HCT116 (cell line): ENCODE results near the gene LDHA. TPM values are rescaled to one million over a fixed set of nuclear protein-coding genes. Genes with fewer than 3 reads are reported as not detected.

Source experiments
- ATAC-seq: fragments of 200-7000 bp; cut with Tn5 transposase; 2 replicates; pipeline ENCODE4 v1.9.1; 2020; ENCODE audit warnings: mild to moderate bottlenecking, moderate library complexity
- BruUV-seq: library from RNA; stranded (reverse); fragments of 400-500 nt; replicated peaks from 2 replicates; lab custom pipeline; 2021; lab: Mats Ljungman, UMichigan
- CTCF ChIA-PET: fragments of 300-600 bp; sonication (Branson Sonifier 250); formaldehyde crosslinking; loops from one replicate; lab custom pipeline; 2021; ENCODE audit warnings: antibody characterized with exemption; lab: Charles Lee
- POLR2A ChIA-PET: fragments of 300-600, 350-600 bp; sonication (Branson Sonifier 250); formaldehyde crosslinking; loops from one replicate; lab custom pipeline; 2021; ENCODE audit warnings: antibody characterized with exemption; lab: Charles Lee
- RAD21 ChIA-PET, 2 experiments: fragments of 300-600 bp; sonication (Branson Sonifier 250); formaldehyde crosslinking; loops; one replicate each; lab custom pipeline; 2023; ENCODE audit warnings: low total read pairs in 2 of 2; ENCODE audit not compliant: uncharacterized antibody in 2 of 2, unreplicated experiment in 2 of 2, low non-redundant PET in 1 of 2; lab: Charles Lee
- DNase-seq: peaks from one replicate; pipeline ENCODE4 v3.0.0-alpha.2; 2010; ENCODE audit warnings: low read depth, low spot score
- H2AFZ ChIP-seq: fragments of 200-600 bp; shearing (Covaris generic), sonication (generic); 2 replicates; pipeline ENCODE4 v1.6.1; 2017; ENCODE audit warnings: low read depth, mixed run types, mixed read lengths, antibody characterized with exemption, low read length; ENCODE audit not compliant: poor library complexity, severe bottlenecking
- H3K27ac ChIP-seq: 2 replicates; pipeline ENCODE4 v1.5.1; 2012; ENCODE audit warnings: low read depth, low read length
- H3K27me3 ChIP-seq: fragments of 200-600 bp; sonication (generic); 2 replicates; pipeline ENCODE4 v1.6.1; 2016; ENCODE audit warnings: mixed run types, low read length, mixed read lengths; ENCODE audit not compliant: insufficient read depth
- H3K36me3 ChIP-seq, 2 experiments: fragments of 200-500 bp in 1 of 2; fragments of 200-600 bp in 1 of 2; sonication (Bioruptor generic) in 1 of 2; sonication (generic) in 1 of 2; 2 replicates each; pipeline versions ENCODE4 v1.5.1 to v1.6.1; 2014 to 2016; ENCODE audit warnings: low read length in 2 of 2, inconsistent platforms in 1 of 2, mixed read lengths in 1 of 2, mixed run types in 1 of 2; ENCODE audit not compliant: insufficient read depth in 2 of 2, control insufficient read depth in 1 of 2
- H3K4me1 ChIP-seq, 2 experiments: fragments of 200-600 bp in 1 of 2; sonication (generic) in 1 of 2; 2 replicates each; pipeline versions ENCODE4 v1.5.1 to v1.6.1; 2012 to 2017; ENCODE audit warnings: low read length in 2 of 2, inconsistent platforms in 1 of 2, mild to moderate bottlenecking in 1 of 2, mixed read lengths in 1 of 2, mixed run types in 1 of 2, moderate library complexity in 1 of 2; ENCODE audit not compliant: insufficient read depth in 2 of 2, control insufficient read depth in 1 of 2
- H3K4me2 ChIP-seq: fragments of 200-600 bp; sonication (generic); 2 replicates; pipeline ENCODE4 v1.6.1; 2017; ENCODE audit warnings: mixed run types, low read length, mixed read lengths
- H3K4me3 ChIP-seq, 2 experiments: fragments of 200-600 bp in 1 of 2; sonication (generic) in 1 of 2; replicated peaks in 1 of 2; 2 replicates each; pipeline ENCODE4 v1.5.1; 2011 to 2016; ENCODE audit warnings: low read length in 2 of 2, control low read depth in 1 of 2, low read depth in 1 of 2, mild to moderate bottlenecking in 1 of 2, mixed read lengths in 1 of 2, mixed run types in 1 of 2
- H3K79me2 ChIP-seq: fragments of 200-600 bp; sonication (generic); 2 replicates; pipeline ENCODE4 v1.6.1; 2017; ENCODE audit warnings: mild to moderate bottlenecking, mixed run types, low read length, moderate library complexity, mixed read lengths; ENCODE audit not compliant: insufficient read depth
- H3K9ac ChIP-seq: fragments of 200-600 bp; sonication (generic); 2 replicates; pipeline ENCODE4 v1.6.1; 2016; ENCODE audit warnings: low read length, mixed read lengths
- H3K9me2 ChIP-seq: fragments of 200-600 bp; sonication (generic), shearing (Covaris generic); 2 replicates; pipeline ENCODE4 v1.6.1; 2017; ENCODE audit warnings: mixed run types, mild to moderate bottlenecking, moderate library complexity; ENCODE audit not compliant: insufficient read depth
- H3K9me3 ChIP-seq, 2 experiments: fragments of 200-500 bp in 1 of 2; fragments of 200-600 bp in 1 of 2; sonication (Bioruptor generic) in 1 of 2; sonication (generic) in 1 of 2; 2 replicates each; pipeline ENCODE4 v1.6.1; 2014 to 2017; ENCODE audit warnings: low read length in 2 of 2, mixed read lengths in 2 of 2, inconsistent platforms in 1 of 2, low read depth in 1 of 2, mild to moderate bottlenecking in 1 of 2, mixed run types in 1 of 2, moderate library complexity in 1 of 2; ENCODE audit not compliant: control insufficient read depth in 1 of 2, insufficient read depth in 1 of 2
- H4K20me1 ChIP-seq: fragments of 200-600 bp; sonication (generic), shearing (Covaris generic); 2 replicates; pipeline ENCODE4 v1.6.1; 2017; ENCODE audit warnings: mixed run types, mild to moderate bottlenecking, moderate library complexity; ENCODE audit not compliant: insufficient read depth
- EGR1 ChIP-seq: IDR thresholded peaks from 2 replicates; pipeline ENCODE4 v1.6.1; 2012; ENCODE audit warnings: low read depth
- FOSL1 ChIP-seq: IDR thresholded peaks from 2 replicates; pipeline ENCODE4 v1.6.1; 2012; ENCODE audit warnings: low read depth
- RAD21 ChIP-seq: IDR thresholded peaks from 2 replicates; pipeline ENCODE4 v1.6.1; 2012; ENCODE audit warnings: low read depth, mild to moderate bottlenecking
- TCF7L2 ChIP-seq: IDR thresholded peaks from 2 replicates; pipeline ENCODE4 v1.7.0; 2011; ENCODE audit warnings: borderline replicate concordance, inconsistent platforms; ENCODE audit not compliant: insufficient read depth, insufficient read length; ENCODE audit errors: extremely low read depth
- ZNF274 ChIP-seq: fragments of 200-500 bp; sonication (Bioruptor generic); IDR thresholded peaks from 2 replicates; pipeline ENCODE4 v1.6.1; 2014; ENCODE audit warnings: mild to moderate bottlenecking, low read depth, low read length, inconsistent platforms
- intact Hi-C: fragments of 100-400 bp; cut with micrococcal nuclease; formaldehyde crosslinking; loops from 2 replicates; pipeline ENCODE4 v1.10.0; 2022
- microRNA-seq: library from miRNA; unstranded; fragments of <30 nt; microRNA quantifications from one replicate; pipeline ENCODE4, GENCODE V29; 2016; ENCODE audit warnings: borderline number of aligned reads
- total RNA-seq: library from RNA; stranded (reverse); gene quantifications from one replicate; pipeline ENCODE4 v1.2.1, GENCODE V29; 2021; ENCODE audit not compliant: unreplicated experiment
- TF ChIP-seq, protein P1 (sequence below): IDR thresholded peaks from 2 replicates; pipeline ENCODE4 v1.6.1; 2012; ENCODE audit warnings: low read depth
- TF ChIP-seq, protein P2 (sequence below): IDR thresholded peaks from 2 replicates; pipeline ENCODE4 v1.6.1; 2012

LDHA gene
- total RNA-seq, 1 experiment from 2014 or later: 974 TPM

DNA sequence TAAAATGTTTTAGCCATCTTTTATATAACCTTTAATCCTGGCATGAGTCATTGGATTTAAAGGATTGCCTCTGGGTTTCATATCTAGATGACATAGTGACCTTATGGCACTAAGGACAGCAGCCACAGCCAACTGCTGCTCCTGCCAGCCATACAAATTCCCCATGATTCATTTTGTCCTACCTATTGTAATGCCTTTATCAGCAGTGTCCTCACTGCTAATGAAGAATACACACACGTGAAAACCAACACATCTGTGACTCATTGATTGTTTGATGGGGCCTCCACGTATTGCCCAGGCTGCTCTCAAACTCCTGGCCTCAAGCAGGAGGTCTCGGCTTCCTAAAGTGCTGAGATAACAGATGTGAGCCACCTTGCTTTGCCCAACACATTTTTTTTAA lies 63.1 kb downstream of the LDHA start:
- H3K27me3 ChIP-seq: no peaks in the 10 kb centered on the region
- no peak overlapping the region for H3K9ac ChIP-seq
- CTCF ChIA-PET: no interaction called here
- ATAC-seq: peak; percentile 75
- no peaks in the 10 kb centered on the region for H3K9me2 ChIP-seq
- no peak overlapping the region for H3K4me2 ChIP-seq
- H3K36me3 ChIP-seq: no peaks in the 10 kb centered on the region
- intact Hi-C loops: no loop called here
- POLR2A ChIA-PET: no interaction called here
- no TSS peak for BruUV-seq
- H3K27ac ChIP-seq: no peak overlapping the region
- RAD21 ChIA-PET: no interaction called here
- no peak for TF ChIP-seq RAD21
- TF ChIP-seq, protein P1, sequence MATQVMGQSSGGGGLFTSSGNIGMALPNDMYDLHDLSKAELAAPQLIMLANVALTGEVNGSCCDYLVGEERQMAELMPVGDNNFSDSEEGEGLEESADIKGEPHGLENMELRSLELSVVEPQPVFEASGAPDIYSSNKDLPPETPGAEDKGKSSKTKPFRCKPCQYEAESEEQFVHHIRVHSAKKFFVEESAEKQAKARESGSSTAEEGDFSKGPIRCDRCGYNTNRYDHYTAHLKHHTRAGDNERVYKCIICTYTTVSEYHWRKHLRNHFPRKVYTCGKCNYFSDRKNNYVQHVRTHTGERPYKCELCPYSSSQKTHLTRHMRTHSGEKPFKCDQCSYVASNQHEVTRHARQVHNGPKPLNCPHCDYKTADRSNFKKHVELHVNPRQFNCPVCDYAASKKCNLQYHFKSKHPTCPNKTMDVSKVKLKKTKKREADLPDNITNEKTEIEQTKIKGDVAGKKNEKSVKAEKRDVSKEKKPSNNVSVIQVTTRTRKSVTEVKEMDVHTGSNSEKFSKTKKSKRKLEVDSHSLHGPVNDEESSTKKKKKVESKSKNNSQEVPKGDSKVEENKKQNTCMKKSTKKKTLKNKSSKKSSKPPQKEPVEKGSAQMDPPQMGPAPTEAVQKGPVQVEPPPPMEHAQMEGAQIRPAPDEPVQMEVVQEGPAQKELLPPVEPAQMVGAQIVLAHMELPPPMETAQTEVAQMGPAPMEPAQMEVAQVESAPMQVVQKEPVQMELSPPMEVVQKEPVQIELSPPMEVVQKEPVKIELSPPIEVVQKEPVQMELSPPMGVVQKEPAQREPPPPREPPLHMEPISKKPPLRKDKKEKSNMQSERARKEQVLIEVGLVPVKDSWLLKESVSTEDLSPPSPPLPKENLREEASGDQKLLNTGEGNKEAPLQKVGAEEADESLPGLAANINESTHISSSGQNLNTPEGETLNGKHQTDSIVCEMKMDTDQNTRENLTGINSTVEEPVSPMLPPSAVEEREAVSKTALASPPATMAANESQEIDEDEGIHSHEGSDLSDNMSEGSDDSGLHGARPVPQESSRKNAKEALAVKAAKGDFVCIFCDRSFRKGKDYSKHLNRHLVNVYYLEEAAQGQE: no peak
- TF ChIP-seq, protein P2, sequence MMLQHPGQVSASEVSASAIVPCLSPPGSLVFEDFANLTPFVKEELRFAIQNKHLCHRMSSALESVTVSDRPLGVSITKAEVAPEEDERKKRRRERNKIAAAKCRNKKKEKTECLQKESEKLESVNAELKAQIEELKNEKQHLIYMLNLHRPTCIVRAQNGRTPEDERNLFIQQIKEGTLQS: no peak
- TF ChIP-seq TCF7L2: peak; percentile 35
- TF ChIP-seq FOSL1: peak; percentile 39
- TF ChIP-seq ZNF274: no peak
- TF ChIP-seq EGR1: no peak
- TF ChIP-seq, all 23 proteins: peak for 2
- Histone ChIP-seq H3K79me2 (no peaks in the 10 kb centered on the region), H4K20me1 (no peaks in the 10 kb centered on the region), H3K4me3 (no peak overlapping the region), H3K4me1 (peaks cover 0 to 5% of the 10 kb centered on the region in 2 experiments; a peak in 3 of 4 replicates), H3K9me3 (no peaks in the 10 kb centered on the region), H2AFZ (no peak overlapping the region)
- DNase-seq: peak; percentile 32

Small RNA genes within 50 kb of the gene (microRNA-seq; reads per million reads assigned to microRNA genes)
- 3.2 reads per million for gene MIR3159

Other genes starting within 250 kb of the LDHA start
- gene MRGPRX4, start 221.7 kb upstream of the LDHA start, total RNA-seq: not detected
- not detected for gene SAA4, start 157.8 kb upstream of the LDHA start, total RNA-seq
- gene SAA2, start 145.9 kb upstream of the LDHA start, total RNA-seq: 5.2 TPM
- gene SAA1, start 128.3 kb upstream of the LDHA start, total RNA-seq: 8.6 TPM
- gene HPS5, start 72.4 kb upstream of the LDHA start, total RNA-seq: 19.6 TPM
- 37.3 TPM for gene GTF2H1, start 72.0 kb upstream of the LDHA start, total RNA-seq
- gene LDHC, start 17.8 kb downstream of the LDHA start, total RNA-seq: not detected
- gene LDHAL6A, start 61.3 kb downstream of the LDHA start, total RNA-seq: not detected
- 61.9 TPM for gene TSG101, start 132.4 kb downstream of the LDHA start, total RNA-seq
- 13.7 TPM for gene UEVLD, start 194.2 kb downstream of the LDHA start, total RNA-seq
- gene MISFA, start 205.2 kb downstream of the LDHA start, total RNA-seq: 3.2 TPM
- gene SPTY2D1, start 239.8 kb downstream of the LDHA start, total RNA-seq: 19.7 TPM